Measurements from ENCODE around the gene MYO3B.

The MYO3B gene

GRCh38 chr2:170695521-170696410 is 517.8 kb downstream of the MYO3B start:
- no peak for DNase-seq
- in situ Hi-C loops (cut with HindIII; ENCODE audit: low pct_ligation_motif_present, low pct_unique_long_range_greater_than_20kb, low sequenced_read_pairs) = no loop called here

- in situ Hi-C loops (cut with HindIII; ENCODE audit: low pct_ligation_motif_present, low pct_unique_long_range_greater_than_20kb, low sequenced_read_pairs) = no loop called here
- DNase-seq = no peak
Observed at GRCh38 chr2:170696948-170697347, 519.0 kb downstream of the MYO3B start.

GRCh38 chr2:170701011-170701410 is 523.1 kb downstream of the MYO3B start:
- in situ Hi-C loops (cut with HindIII; ENCODE audit: low pct_ligation_motif_present, low pct_unique_long_range_greater_than_20kb, low sequenced_read_pairs) = no loop called here
- no peak for DNase-seq

GRCh38 chr2:170703776-170704476 is 526.0 kb downstream of the MYO3B start:
- no peak for DNase-seq
- in situ Hi-C loops (cut with HindIII; ENCODE audit: low pct_ligation_motif_present, low pct_unique_long_range_greater_than_20kb, low sequenced_read_pairs) = no loop called here

Data from ACHN (cell line).